Psoas muscle (tissue), 8 donors: Measurements from ENCODE around the gene SLC22A7. TPM values are rescaled to one million over a fixed set of nuclear protein-coding genes. Genes with fewer than 3 reads are reported as not detected.

Experiments
- ATAC-seq, 4 donors: fragments of 200-7000 bp; cut with Tn5 transposase; one replicate each; pipeline ENCODE4 v1.9.1; 2020; ENCODE audit warnings: moderate library complexity in 3 of 4, mild to moderate bottlenecking in 2 of 4
- DNase-seq, 2 donors: peaks; one replicate each; pipeline ENCODE4 v3.0.0-alpha.2; 2020
- H3K27ac ChIP-seq: fragments of 200-600 bp; one replicate; pipeline ENCODE4 v1.8.0; 2022
- H3K27me3 ChIP-seq, 3 donors: fragments of 200-600 bp in 1 of 3; one replicate each; pipeline versions ENCODE4 v1.6.1 to v1.8.0; 2013 to 2022; ENCODE audit warnings: low read length in 2 of 3, mild to moderate bottlenecking in 2 of 3, moderate library complexity in 1 of 3; ENCODE audit not compliant: insufficient read depth in 3 of 3
- H3K36me3 ChIP-seq, 2 donors: fragments of 200-600 bp in 1 of 2; one replicate each; pipeline versions ENCODE4 v1.6.1 to v1.8.0; 2013 to 2022; ENCODE audit warnings: low read depth in 1 of 2, mild to moderate bottlenecking in 1 of 2, moderate library complexity in 1 of 2; ENCODE audit not compliant: insufficient read depth in 1 of 2
- H3K4me1 ChIP-seq: fragments of 200-600 bp; one replicate; pipeline ENCODE4 v1.8.0; 2022
- H3K4me3 ChIP-seq: fragments of 200-600 bp; one replicate; pipeline ENCODE4 v1.8.0; 2022; ENCODE audit warnings: mild to moderate bottlenecking
- H3K9me3 ChIP-seq: fragments of 200-600 bp; one replicate; pipeline ENCODE4 v1.8.0; 2022
- CTCF ChIP-seq: fragments of 200-600 bp; IDR thresholded peaks from one replicate; pipeline ENCODE4 v1.8.0; 2022; ENCODE audit warnings: antibody characterized with exemption
- WGBS, 3 donors: extraction: QIAGEN DNeasy Blood & Tissue Kit; methylation state at CpG; one replicate each; pipeline versions ENCODE4 v1.1.6 to v1.1.7; 2013; 5-methylcytosine and 5-hydroxymethylcytosine counted together
- intact Hi-C, 2 donors: fragments of 100-400 bp; cut with DNase I; formaldehyde crosslinking; loops; one replicate each; pipeline versions ENCODE4 v1.11.0 to v1.14.2; 2022
- polyA plus RNA-seq, 3 donors: library from polyadenylated mRNA; stranded (reverse); fragments of 200-250 nt; gene quantifications; one replicate each; pipeline ENCODE4 v1.2.3, GENCODE V29; 2013
- total RNA-seq, 4 donors: library from RNA; stranded (reverse); fragmentation: NEBNext Ultra II Directional in 2 of 4; extraction: Animal tissue kit (Norgen Biotek cat#: 25700) in 2 of 4; gene quantifications; one replicate each; pipeline versions ENCODE4 v1.2.1 to v1.2.4, GENCODE V29; 2021 to 2023
- donor health status: healthy with polysubstance abuse.
- donor health status: DM: no; HTN: no; CAD: no; lungs with moderate emphysema.
- donor health status: Bipolar disorder and iron deficiency.
- donor health status: healthy.
- donor health status: DM: yes; HTN: yes; CAD: no.
- donor health status: DM: no; HTN: no; CAD: no.
- donor health status: DM: no; HTN: no; CAD: no.
- donor health status: DM: yes; HTN: yes; CAD: no.

SLC22A7 gene
- total and polyA plus RNA-seq, 7 donors = not detected

DNA sequence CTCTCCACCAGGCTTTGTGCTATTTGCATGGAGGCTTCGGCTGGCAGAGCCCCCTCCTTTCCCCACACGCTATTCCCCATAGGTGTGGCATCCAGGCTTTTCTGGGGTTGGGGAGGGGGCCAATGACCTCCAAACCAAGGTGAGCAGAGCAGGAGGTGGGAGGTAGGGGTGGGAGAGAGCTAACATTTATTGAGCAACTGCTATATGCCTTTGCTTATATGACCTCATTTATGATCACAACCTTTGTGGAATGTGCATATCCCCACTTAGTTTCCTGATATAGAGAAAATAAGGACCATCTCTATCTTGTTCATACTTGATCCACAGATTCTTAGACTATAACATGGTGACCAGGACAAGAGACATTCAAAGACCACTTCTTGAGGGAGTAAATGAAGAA, 17.8 kb upstream of the SLC22A7 start:
- Histone ChIP-seq H3K4me3 (no peak overlapping the region), H3K4me1 (no peaks in the 10 kb centered on the region), H3K27ac (no peak overlapping the region), H3K36me3 (no peaks in the 10 kb centered on the region), H3K27me3 (peaks cover 0 to 62% (median 14%) of the 10 kb centered on the region in 3 donors), H3K9me3 (no peaks in the 10 kb centered on the region)
- DNase-seq (no peak), ATAC-seq (no peak)
- intact Hi-C loops = no loop called here
- WGBS, 3 donors = 65 to 79% (median 66%) methylated on average over 2 of the region's 2 CpGs
- TF ChIP-seq CTCF = no peak

DNA sequence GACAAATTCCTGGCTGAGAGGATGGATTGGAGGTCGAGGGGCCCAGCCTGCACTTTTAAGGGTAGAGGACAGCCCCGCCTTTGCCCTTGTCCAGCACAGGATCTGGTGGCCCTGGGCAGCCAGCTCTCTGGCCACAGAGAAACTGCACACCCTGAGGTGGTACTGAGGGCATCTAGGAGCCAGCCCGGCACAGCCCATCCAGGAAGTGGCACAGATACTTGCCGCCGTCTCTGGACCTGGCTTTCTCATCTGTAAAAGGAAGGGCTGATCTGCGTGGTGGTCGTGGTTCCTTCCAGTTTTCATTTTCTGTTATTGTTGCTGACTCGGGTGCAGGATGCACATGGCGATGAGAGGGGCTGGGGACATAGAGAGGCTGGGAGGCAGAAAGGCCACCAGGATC, 16.0 kb upstream of the SLC22A7 start:
- Histone ChIP-seq H3K27ac (no peak overlapping the region), H3K36me3 (no peaks in the 10 kb centered on the region), H3K4me3 (no peak overlapping the region), H3K4me1 (no peaks in the 10 kb centered on the region), H3K9me3 (no peaks in the 10 kb centered on the region), H3K27me3 (peaks cover 0 to 63% (median 10%) of the 10 kb centered on the region in 3 donors)
- ATAC-seq = no peak
- 62 to 72% (median 64%) methylated on average over 9 of the region's 9 CpGs for WGBS, 3 donors
- intact Hi-C loops = no loop called here
- no peak for TF ChIP-seq CTCF
- no peak for DNase-seq

DNA sequence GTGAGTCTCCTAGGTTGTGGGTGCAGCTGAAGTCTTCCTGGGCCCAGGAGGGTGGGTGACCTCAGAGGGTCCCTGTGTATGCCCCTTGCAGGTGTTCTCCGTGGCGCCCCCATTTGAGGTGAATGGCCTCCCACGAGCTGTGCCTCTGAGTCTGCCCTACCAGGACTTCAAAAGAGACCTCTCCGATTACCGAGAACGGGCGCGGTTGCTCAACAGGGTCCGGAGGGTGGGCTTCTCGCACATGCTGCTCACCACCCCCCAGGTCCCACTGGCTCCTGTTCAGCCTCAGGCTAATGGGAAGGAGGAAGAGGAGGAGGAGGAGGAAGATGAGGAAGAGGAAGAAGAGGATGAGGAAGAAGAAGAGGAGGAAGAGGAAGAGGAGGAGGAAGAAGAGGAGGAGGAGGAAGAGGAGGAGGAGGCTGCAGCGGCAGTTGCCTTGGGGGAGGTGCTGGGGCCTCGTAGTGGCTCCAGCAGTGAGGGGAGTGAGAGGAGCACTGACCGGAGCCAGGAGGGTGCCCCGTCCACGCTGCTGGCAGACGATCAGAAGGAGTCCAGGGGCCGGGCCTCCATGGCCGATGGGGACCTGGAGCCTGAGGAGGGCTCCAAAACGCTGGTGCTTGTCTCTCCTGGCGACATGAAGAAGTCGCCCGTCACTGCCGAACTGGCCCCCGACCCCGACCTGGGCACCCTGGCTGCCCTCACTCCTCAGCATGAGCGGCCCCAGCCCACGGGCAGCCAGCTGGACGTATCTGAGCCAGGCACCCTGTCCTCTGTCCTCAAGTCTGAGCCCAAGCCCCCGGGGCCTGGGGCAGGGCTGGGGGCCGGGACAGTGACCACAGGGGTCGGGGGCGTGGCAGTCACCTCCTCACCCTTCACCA, 15.2 kb upstream of the SLC22A7 start:
- Histone ChIP-seq H3K9me3 (no peaks in the 10 kb centered on the region), H3K4me1 (no peaks in the 10 kb centered on the region), H3K27me3 (peaks cover 0 to 63% (median 10%) of the 10 kb centered on the region in 3 donors), H3K27ac (no peak overlapping the region), H3K36me3 (no peaks in the 10 kb centered on the region), H3K4me3 (no peak overlapping the region)
- intact Hi-C loops = no loop called here
- no peak for DNase-seq
- no peak for TF ChIP-seq CTCF
- WGBS, 3 donors = 61 to 68% (median 68%) methylated on average over 27 to 32 of the region's 32 CpGs
- no peak for ATAC-seq

- intact Hi-C loops = no loop called here
- ATAC-seq (no peak), DNase-seq (no peak)
- TF ChIP-seq CTCF = no peak
- 88 to 91% (median 90%) methylated on average over 18 of the region's 18 CpGs for WGBS, 3 donors
- Histone ChIP-seq H3K4me3 (no peak overlapping the region), H3K36me3 (no peaks in the 10 kb centered on the region), H3K9me3 (no peaks in the 10 kb centered on the region), H3K4me1 (no peaks in the 10 kb centered on the region), H3K27me3 (peaks cover 0 to 63% (median 10%) of the 10 kb centered on the region in 3 donors), H3K27ac (no peak overlapping the region)
These were observed 14.6 kb upstream of the SLC22A7 start for GRCh38 chr6:43283514-43283901.
